NOMO-1 treated with DMSO at 0.1 percent for 48 hours (cell line): ENCODE results near the gene DDX52.

ENCODE experiments used
- DNase-seq: peaks from one replicate; lab custom pipeline; 2025; ENCODE audit not compliant: unreplicated experiment; lab: John Stamatoyannopoulos, UW

Gene DDX52

GRCh38 chr17:37592291-37592690 lies 51.0 kb downstream of the DDX52 start:
- DNase-seq, result no peak

GRCh38 chr17:37585066-37585465 lies 58.2 kb downstream of the DDX52 start:
- DNase-seq, result no peak

GRCh38 chr17:37576281-37576680 lies 67.0 kb downstream of the DDX52 start:
- DNase-seq, result no peak

- no peak for DNase-seq
Observed at GRCh38 chr17:37574427-37574826, 68.8 kb downstream of the DDX52 start.

GRCh38 chr17:37571674-37572073 lies 71.6 kb downstream of the DDX52 start:
- no peak for DNase-seq

- peak; percentile 11 for DNase-seq
Observed at GRCh38 chr17:37570527-37571093, 72.6 kb downstream of the DDX52 start.

GRCh38 chr17:37568350-37569053 lies 74.7 kb downstream of the DDX52 start:
- DNase-seq, result no peak

- no peak for DNase-seq
Observed at GRCh38 chr17:37567538-37567937, 75.7 kb downstream of the DDX52 start.

- DNase-seq, result no peak
Observed at GRCh38 chr17:37567137-37567536, 76.1 kb downstream of the DDX52 start.

GRCh38 chr17:37564252-37564651 lies 79.0 kb downstream of the DDX52 start:
- DNase-seq, result no peak

GRCh38 chr17:37562016-37562745 lies 81.1 kb downstream of the DDX52 start:
- no peak for DNase-seq
